Measurements from ENCODE around the gene SEC14L2. TPM values are rescaled to one million over a fixed set of nuclear protein-coding genes. Genes with fewer than 3 reads are reported as not detected.
A peak's percentile ranks its signal among the peaks of the same experiment; 100 is the strongest.

SEC14L2 gene
- total and polyA plus RNA-seq, 2 donors (not counting 3 experiments of a cell fraction or from before 2014, with no cell fraction given) = 22.5 to 28.8 TPM

GRCh38 chr22:30356449-30357235 is 40.2 kb upstream of the SEC14L2 start, which contains the start of the genes CCDC157 and SF3A1:
CCDC157 (plus strand) TSS chr22:30357007; CDS start chr22:30366001, 8,994 bp downstream.
SF3A1 (minus strand) TSS chr22:30356894; CDS start chr22:30356792, 102 bp downstream.
- Histone ChIP-seq H3K79me2 (ENCODE audit: control insufficient read depth, insufficient read depth, low read length) (peaks cover 43% of the 10 kb centered on the region), H3K9ac (replicated peaks; ENCODE audit: extremely low read depth, insufficient read depth, low read length) (peak within 1 kb of the TSS; percentile 93), H3K9me1 (replicated peaks; ENCODE audit: control insufficient read depth, extremely low read depth, insufficient read depth, low read length) (no peaks in the 10 kb centered on the region), H3K4me3 (replicated peaks in 1 of 3; ENCODE audit: insufficient read depth in 1 of 3, low read depth in 1 of 3, low read length in 3 of 3) (peak within 1 kb of the TSS; percentile 64 to 94 (median 84)), H3K4me1 (ENCODE audit: control insufficient read depth, extremely low read depth, insufficient read depth, low read length) (peaks cover 15% of the 10 kb centered on the region), H3K27ac (ENCODE audit: insufficient read depth, low read depth, low read length) (peak within 1 kb of the TSS; percentile 81), H3K9me3 (replicated peaks; ENCODE audit: control insufficient read depth, insufficient read depth, low read length) (no peaks in the 10 kb centered on the region), H3K27me3 (ENCODE audit: control insufficient read depth in 2 of 2, insufficient read depth in 2 of 2, low read length in 2 of 2) (no peaks in the 10 kb centered on the region), H3K36me3 (ENCODE audit: control insufficient read depth in 2 of 2, extremely low read depth in 1 of 2, insufficient read depth in 2 of 2, low read length in 2 of 2) (peaks cover 10 to 12% of the 10 kb centered on the region in 2 experiments), H3K4me2 (ENCODE audit: insufficient read depth, low read length) (peak within 1 kb of the TSS; percentile 98), H2AFZ (ENCODE audit: low read depth, low read length) (peak within 1 kb of the TSS; percentile 67), H4K20me1 (replicated peaks; ENCODE audit: control insufficient read depth, extremely low read depth, insufficient read depth, low read length) (no peaks in the 10 kb centered on the region)
- POLR2A ChIA-PET = interaction anchor here (0.6 to 2.0 kb wide), 7 partner anchors 9 to 155 kb away, joined by 4 to 9 read pairs (median 4); partner anchors contain the start of genes CASTOR1 and RNF215
- DNase-seq (ENCODE audit: low read depth, low spot score) (peak; percentile 95), FAIRE-seq (peak; percentile 91)
- dilution Hi-C loops (cut with MboI; ENCODE audit: extremely low pct_ligation_motif_present, low sequenced_read_pairs) = no loop called here
- CTCF ChIA-PET = interaction anchor here (0.9 to 3.3 kb wide), 7 partner anchors 9 to 91 kb away, joined by 3 to 17 read pairs (median 4); partner anchors contain the start of gene RNF215
- TF ChIP-seq FOS (IDR thresholded peaks at IDR 0.05; ENCODE audit: borderline replicate concordance, insufficient read depth, low read length) (no peak), CTCF (IDR thresholded peaks at IDR 0.05; ENCODE audit: extremely low read depth in 1 of 2, insufficient read depth in 1 of 2, low read depth in 1 of 2, low read length in 2 of 2) (no peak), EZH2 (IDR thresholded peaks at IDR 0.05; ENCODE audit: borderline replicate concordance, low read depth, low read length, severe bottlenecking) (no peak), POLR2AphosphoS5 (IDR thresholded peaks at IDR 0.05; ENCODE audit: insufficient read depth, low read depth, low read length) (peak; percentile 98), GATA2 (IDR thresholded peaks at IDR 0.05; ENCODE audit: insufficient read depth, insufficient read length, low read depth, low read length) (no peak), JUN (IDR thresholded peaks at IDR 0.05; ENCODE audit: borderline replicate concordance, insufficient read depth, insufficient read length, low read depth) (no peak), POLR2A (IDR thresholded peaks at IDR 0.05; ENCODE audit: low read depth, low read length) (peak; percentile 94), MYC (IDR thresholded peaks at IDR 0.05; ENCODE audit: low read depth, low read length) (no peak), MAX (IDR thresholded peaks at IDR 0.05; ENCODE audit: insufficient read depth, insufficient read length) (peak; percentile 35)
- BruUV-seq (replicated peaks) = TSS peak; percentile 75
- intact Hi-C loops (cut with micrococcal nuclease) = loop anchor here (1.0 to 2.0 kb wide), 3 partner anchors 30 to 160 kb away; partner anchors contain the start of gene TBC1D10A

Measured in endothelial cell of umbilical vein (primary cell).